KMS-11 (cell line): ENCODE measurements around the gene OSTM1.
"Not testable (repeated sequence)": the region's sequence is repeated elsewhere in the genome, so short reads cannot be mapped to it uniquely, and the experiment has no call there.

Experiments used
- H2AFZ ChIP-seq: fragments of 200-600 bp; sonication (generic); 2 replicates; pipeline ENCODE4 v1.6.1; 2016; ENCODE audit warnings: antibody characterized with exemption, mixed run types, low read depth
- H3K27ac ChIP-seq: fragments of 200-600 bp; sonication (generic); 2 replicates; pipeline ENCODE4 v1.6.1; 2016; ENCODE audit warnings: mild to moderate bottlenecking, mixed run types
- H3K27me3 ChIP-seq: fragments of 200-600 bp; sonication (generic); 2 replicates; pipeline ENCODE4 v1.6.1; 2017; ENCODE audit warnings: mild to moderate bottlenecking, low read depth, mixed run types, moderate library complexity; ENCODE audit not compliant: insufficient read depth
- H3K36me3 ChIP-seq: fragments of 200-600 bp; sonication (generic); 2 replicates; pipeline ENCODE4 v1.6.1; 2017; ENCODE audit warnings: mild to moderate bottlenecking, mixed run types; ENCODE audit not compliant: insufficient read depth
- H3K4me1 ChIP-seq: fragments of 200-600 bp; sonication (generic); 2 replicates; pipeline ENCODE4 v1.6.1; 2016; ENCODE audit warnings: mild to moderate bottlenecking, low read depth, mixed run types; ENCODE audit not compliant: poor library complexity, severe bottlenecking
- H3K4me2 ChIP-seq: fragments of 200-600 bp; sonication (generic); 2 replicates; pipeline ENCODE4 v1.7.0; 2016; ENCODE audit warnings: mild to moderate bottlenecking, mixed run types
- H3K4me3 ChIP-seq: fragments of 200-600 bp; sonication (generic); IDR thresholded peaks from 2 replicates; pipeline ENCODE4 v1.6.1; 2017; ENCODE audit warnings: low read depth, low read length, mixed read lengths; ENCODE audit not compliant: insufficient read depth
- H3K79me2 ChIP-seq: fragments of 200-600 bp; sonication (generic); 2 replicates; pipeline ENCODE4 v1.6.1; 2016; ENCODE audit warnings: low read depth, mixed run types; ENCODE audit not compliant: insufficient read depth
- H3K9ac ChIP-seq: fragments of 200-600 bp; sonication (generic); 2 replicates; pipeline ENCODE4 v1.6.1; 2016; ENCODE audit warnings: mild to moderate bottlenecking, mixed run types
- H4K20me1 ChIP-seq: fragments of 200-600 bp; sonication (generic); 2 replicates; pipeline ENCODE4 v1.6.1; 2016; ENCODE audit warnings: mild to moderate bottlenecking, mixed run types; ENCODE audit not compliant: insufficient read depth
- CTCF ChIP-seq: fragments of 200-600 bp; sonication (generic); conservative IDR thresholded peaks from 2 replicates; pipeline ENCODE4 v1.6.1; 2017; ENCODE audit warnings: low read depth, mild to moderate bottlenecking, antibody characterized with exemption, low read length, moderate library complexity, mixed read lengths

The OSTM1 gene

GRCh38 chr6:108001696-108002231 lies 72.8 kb downstream of the OSTM1 start:
- no peaks in the 10 kb centered on the region for H3K79me2 ChIP-seq
- H3K9ac ChIP-seq = no peak overlapping the region
- no peak overlapping the region for H3K4me2 ChIP-seq
- H3K36me3 ChIP-seq = no peaks in the 10 kb centered on the region
- TF ChIP-seq CTCF = no peak
- no peaks in the 10 kb centered on the region for H3K4me1 ChIP-seq
- no peaks in the 10 kb centered on the region for H4K20me1 ChIP-seq
- H3K4me3 ChIP-seq = no peak overlapping the region
- no peak overlapping the region for H3K27ac ChIP-seq
- no peaks in the 10 kb centered on the region for H3K27me3 ChIP-seq
- H2AFZ ChIP-seq = no peak overlapping the region

- not testable (repeated sequence) for H2AFZ ChIP-seq, H4K20me1 ChIP-seq, H3K27me3 ChIP-seq, H3K4me2 ChIP-seq, H3K4me1 ChIP-seq, H3K36me3 ChIP-seq, H3K79me2 ChIP-seq, H3K27ac ChIP-seq, H3K9ac ChIP-seq, H3K4me3 ChIP-seq
Measured at GRCh38 chr6:108000259-108000658, 74.3 kb downstream of the OSTM1 start.

- no peaks in the 10 kb centered on the region for H3K36me3 ChIP-seq
- no peak overlapping the region for H3K9ac ChIP-seq
- TF ChIP-seq CTCF = no peak
- H3K27me3 ChIP-seq = no peaks in the 10 kb centered on the region
- H3K4me2 ChIP-seq = no peak overlapping the region
- no peak overlapping the region for H2AFZ ChIP-seq
- H3K4me3 ChIP-seq = no peak overlapping the region
- no peaks in the 10 kb centered on the region for H3K79me2 ChIP-seq
- H3K4me1 ChIP-seq = no peaks in the 10 kb centered on the region
- no peak overlapping the region for H3K27ac ChIP-seq
- no peaks in the 10 kb centered on the region for H4K20me1 ChIP-seq
Measured at GRCh38 chr6:107999341-107999740, 75.2 kb downstream of the OSTM1 start.

GRCh38 chr6:107991772-107992550 lies 82.6 kb downstream of the OSTM1 start:
- H3K27me3 ChIP-seq = no peaks in the 10 kb centered on the region
- H3K9ac ChIP-seq = no peak overlapping the region
- H3K36me3 ChIP-seq = no peaks in the 10 kb centered on the region
- no peaks in the 10 kb centered on the region for H3K79me2 ChIP-seq
- no peak for TF ChIP-seq CTCF
- no peak overlapping the region for H3K4me3 ChIP-seq
- H3K4me1 ChIP-seq = no peaks in the 10 kb centered on the region
- H3K27ac ChIP-seq = no peak overlapping the region
- no peak overlapping the region for H3K4me2 ChIP-seq
- H2AFZ ChIP-seq = no peak overlapping the region
- no peaks in the 10 kb centered on the region for H4K20me1 ChIP-seq
